Measurements from ENCODE around the gene PCF11. TPM values are rescaled to one million over a fixed set of nuclear protein-coding genes. Genes with fewer than 3 reads are reported as not detected.
A peak's percentile ranks its signal among the peaks of the same experiment; 100 is the strongest.
"Not testable (repeated sequence)": the region's sequence is repeated elsewhere in the genome, so short reads cannot be mapped to it uniquely, and the experiment has no call there.

PCF11 gene
- 10 to 100 TPM; 55.6 to 68.5 (median 64.8) TPM for total RNA-seq

- no peaks in the 10 kb centered on the region for H3K27me3 Mint-ChIP-seq (ENCODE audit: low read depth)
- ATAC-seq (peak; percentile 20 to 29), DNase-seq (no peak)
- H3K9me3 Mint-ChIP-seq = no peaks in the 10 kb centered on the region
- peaks cover 31% of the 10 kb centered on the region for H3K4me1 Mint-ChIP-seq (ENCODE audit: low read depth)
- peaks cover 38% of the 10 kb centered on the region for H3K36me3 Mint-ChIP-seq (ENCODE audit: insufficient read depth)
- H3K4me3 Mint-ChIP-seq = peak within 1 kb of the TSS; percentile 99
These were observed at the start of gene PCF11 for GRCh38 chr11:83156996-83157593. Gene PCF11, plus strand, starts transcription at chr11:83157131. Its CDS starts 309 bp downstream, at chr11:83157440.

- no peaks in the 10 kb centered on the region for H3K27me3 Mint-ChIP-seq (ENCODE audit: low read depth)
- no peaks in the 10 kb centered on the region for H3K9me3 Mint-ChIP-seq
- H3K36me3 Mint-ChIP-seq (ENCODE audit: insufficient read depth) = peaks cover 7% of the 10 kb centered on the region
- H3K4me3 Mint-ChIP-seq = no peak overlapping the region
- H3K4me1 Mint-ChIP-seq (ENCODE audit: low read depth) = peaks cover 24% of the 10 kb centered on the region
- no peak for DNase-seq
- ATAC-seq = no peak
These were observed 44.0 kb upstream of the PCF11 start for GRCh38 chr11:83112886-83113285.

- no peak overlapping the region for H3K4me3 Mint-ChIP-seq
- H3K36me3 Mint-ChIP-seq (ENCODE audit: insufficient read depth) = peaks cover 7% of the 10 kb centered on the region
- ATAC-seq (no peak), DNase-seq (no peak)
- H3K27me3 Mint-ChIP-seq (ENCODE audit: low read depth) = no peaks in the 10 kb centered on the region
- peaks cover 41% of the 10 kb centered on the region for H3K4me1 Mint-ChIP-seq (ENCODE audit: low read depth)
- H3K9me3 Mint-ChIP-seq = no peaks in the 10 kb centered on the region
These were observed 41.9 kb upstream of the PCF11 start for GRCh38 chr11:83115026-83115425.

- Mint-ChIP-seq H3K4me1 (ENCODE audit: low read depth) (peaks cover 45% of the 10 kb centered on the region), H3K4me3 (peak overlapping the region; percentile 65), H3K9me3 (no peaks in the 10 kb centered on the region), H3K27me3 (ENCODE audit: low read depth) (no peaks in the 10 kb centered on the region), H3K36me3 (ENCODE audit: insufficient read depth) (peaks cover 7% of the 10 kb centered on the region)
- no peak for DNase-seq
- no peak for ATAC-seq
These were observed 41.4 kb upstream of the PCF11 start for GRCh38 chr11:83115551-83115950.

- no peaks in the 10 kb centered on the region for H3K9me3 Mint-ChIP-seq
- ATAC-seq (no peak), DNase-seq (no peak)
- no peaks in the 10 kb centered on the region for H3K27me3 Mint-ChIP-seq (ENCODE audit: low read depth)
- peak overlapping the region; percentile 65 for H3K4me3 Mint-ChIP-seq
- H3K36me3 Mint-ChIP-seq (ENCODE audit: insufficient read depth) = peaks cover 5% of the 10 kb centered on the region
- peaks cover 51% of the 10 kb centered on the region for H3K4me1 Mint-ChIP-seq (ENCODE audit: low read depth)
These were observed 40.8 kb upstream of the PCF11 start for GRCh38 chr11:83116015-83116641.

GRCh38 chr11:83118814-83119213 lies 38.1 kb upstream of the PCF11 start:
- Mint-ChIP-seq H3K4me1 (ENCODE audit: low read depth) (peaks cover 66% of the 10 kb centered on the region), H3K9me3 (no peaks in the 10 kb centered on the region), H3K36me3 (ENCODE audit: insufficient read depth) (no peaks in the 10 kb centered on the region), H3K4me3 (no peak overlapping the region), H3K27me3 (ENCODE audit: low read depth) (no peaks in the 10 kb centered on the region)
- DNase-seq (no peak), ATAC-seq (no peak)

GRCh38 chr11:83119216-83119615 lies 37.7 kb upstream of the PCF11 start:
- no peak overlapping the region for H3K4me3 Mint-ChIP-seq
- H3K4me1 Mint-ChIP-seq (ENCODE audit: low read depth) = peaks cover 66% of the 10 kb centered on the region
- no peaks in the 10 kb centered on the region for H3K27me3 Mint-ChIP-seq (ENCODE audit: low read depth)
- no peaks in the 10 kb centered on the region for H3K9me3 Mint-ChIP-seq
- ATAC-seq (no peak), DNase-seq (no peak)
- H3K36me3 Mint-ChIP-seq (ENCODE audit: insufficient read depth) = no peaks in the 10 kb centered on the region

- DNase-seq (no peak), ATAC-seq (no peak)
- Mint-ChIP-seq H3K27me3 (ENCODE audit: low read depth) (no peaks in the 10 kb centered on the region), H3K9me3 (no peaks in the 10 kb centered on the region), H3K4me1 (ENCODE audit: low read depth) (peaks cover 58% of the 10 kb centered on the region), H3K4me3 (no peak overlapping the region), H3K36me3 (ENCODE audit: insufficient read depth) (no peaks in the 10 kb centered on the region)
These were observed 36.6 kb upstream of the PCF11 start for GRCh38 chr11:83120327-83120726.

- no peaks in the 10 kb centered on the region for H3K27me3 Mint-ChIP-seq (ENCODE audit: low read depth)
- peaks cover 48% of the 10 kb centered on the region for H3K4me1 Mint-ChIP-seq (ENCODE audit: low read depth)
- no peaks in the 10 kb centered on the region for H3K36me3 Mint-ChIP-seq (ENCODE audit: insufficient read depth)
- no peak overlapping the region for H3K4me3 Mint-ChIP-seq
- no peak for ATAC-seq
- DNase-seq = no peak
- H3K9me3 Mint-ChIP-seq = no peaks in the 10 kb centered on the region
These were observed 34.9 kb upstream of the PCF11 start for GRCh38 chr11:83122050-83122449.

GRCh38 chr11:83122766-83123165 lies 34.2 kb upstream of the PCF11 start:
- no peaks in the 10 kb centered on the region for H3K27me3 Mint-ChIP-seq (ENCODE audit: low read depth)
- H3K36me3 Mint-ChIP-seq (ENCODE audit: insufficient read depth) = no peaks in the 10 kb centered on the region
- no peak for DNase-seq
- peaks cover 43% of the 10 kb centered on the region for H3K4me1 Mint-ChIP-seq (ENCODE audit: low read depth)
- ATAC-seq = peak; percentile 54 to 65
- no peaks in the 10 kb centered on the region for H3K9me3 Mint-ChIP-seq
- no peak overlapping the region for H3K4me3 Mint-ChIP-seq

- H3K27me3 Mint-ChIP-seq (ENCODE audit: low read depth) = no peaks in the 10 kb centered on the region
- no peaks in the 10 kb centered on the region for H3K36me3 Mint-ChIP-seq (ENCODE audit: insufficient read depth)
- H3K4me1 Mint-ChIP-seq (ENCODE audit: low read depth) = peaks cover 27% of the 10 kb centered on the region
- ATAC-seq (no peak), DNase-seq (no peak)
- H3K9me3 Mint-ChIP-seq = no peaks in the 10 kb centered on the region
- H3K4me3 Mint-ChIP-seq = no peak overlapping the region
These were observed 32.1 kb upstream of the PCF11 start for GRCh38 chr11:83124636-83125424.

GRCh38 chr11:83125577-83125976 lies 31.4 kb upstream of the PCF11 start:
- Mint-ChIP-seq H3K27me3 (ENCODE audit: low read depth) (no peaks in the 10 kb centered on the region), H3K4me3 (no peak overlapping the region), H3K9me3 (no peaks in the 10 kb centered on the region), H3K4me1 (ENCODE audit: low read depth) (peaks cover 20% of the 10 kb centered on the region), H3K36me3 (ENCODE audit: insufficient read depth) (no peaks in the 10 kb centered on the region)
- ATAC-seq (no peak), DNase-seq (no peak)

GRCh38 chr11:83127310-83127637 lies 29.7 kb upstream of the PCF11 start:
- no peak for ATAC-seq
- H3K4me1 Mint-ChIP-seq (ENCODE audit: low read depth) = peaks cover 8% of the 10 kb centered on the region

GRCh38 chr11:83132191-83132590 lies 24.7 kb upstream of the PCF11 start:
- Mint-ChIP-seq H3K4me3 (no peak overlapping the region), H3K9me3 (no peaks in the 10 kb centered on the region), H3K36me3 (ENCODE audit: insufficient read depth) (no peaks in the 10 kb centered on the region), H3K27me3 (ENCODE audit: low read depth) (no peaks in the 10 kb centered on the region), H3K4me1 (ENCODE audit: low read depth) (no peaks in the 10 kb centered on the region)
- ATAC-seq = no peak
- DNase-seq = no peak

More at GRCh38 chr11:83127310-83127637, 29.7 kb upstream of the PCF11 start:
- no peak for DNase-seq
- Mint-ChIP-seq H3K36me3 (ENCODE audit: insufficient read depth) (no peaks in the 10 kb centered on the region), H3K4me3 (no peak overlapping the region), H3K9me3 (no peaks in the 10 kb centered on the region), H3K27me3 (ENCODE audit: low read depth) (no peaks in the 10 kb centered on the region)

- not testable (repeated sequence) for H3K4me1 Mint-ChIP-seq (ENCODE audit: low read depth); DNase-seq; H3K27me3 Mint-ChIP-seq (ENCODE audit: low read depth); H3K9me3 Mint-ChIP-seq; H3K4me3 Mint-ChIP-seq; H3K36me3 Mint-ChIP-seq (ENCODE audit: insufficient read depth); ATAC-seq
These were observed 23.7 kb upstream of the PCF11 start for GRCh38 chr11:83133266-83133665.

Data from activated T-cell treated with anti-CD3 and anti-CD28 coated beads, Interleukin-2, amount 50 U/mL, for 4 hours (primary cell).